ENCODE data around the gene LGALS12.

Gene LGALS12

GRCh38 chr11:63505857-63506528, at the start of gene LGALS12:
LGALS12 (plus strand) TSS chr11:63506084; CDS start chr11:63506459, 375 bp downstream.
- DNase-seq = peak; percentile 84

DNA sequence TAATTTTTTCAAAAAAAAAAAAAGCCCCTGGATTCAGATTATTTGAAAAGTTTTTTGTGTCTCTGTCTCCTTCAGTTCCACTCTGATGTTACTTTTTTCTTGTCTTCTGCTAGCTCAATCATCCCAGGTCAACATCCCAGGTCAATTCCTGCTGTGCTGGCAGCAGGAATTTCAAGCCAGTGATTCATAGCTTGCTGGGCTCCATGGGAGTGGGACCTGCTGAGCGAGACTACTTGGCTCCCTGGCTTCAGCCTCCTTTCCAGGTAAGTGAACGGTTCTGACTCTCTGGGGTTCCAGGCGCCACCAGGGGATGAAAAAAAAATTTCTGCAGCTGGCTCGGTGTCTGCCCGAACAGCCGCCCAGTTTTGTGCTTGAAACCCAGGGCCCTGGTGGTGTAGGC, 46.3 kb upstream of the LGALS12 start:
- DNase-seq = peak; percentile 90

- no peak for DNase-seq
These were observed 43.7 kb upstream of the LGALS12 start for GRCh38 chr11:63462137-63462536.

GRCh38 chr11:63470311-63470710, 35.6 kb upstream of the LGALS12 start:
- no peak for DNase-seq

- no peak for DNase-seq
These were observed 33.5 kb upstream of the LGALS12 start for GRCh38 chr11:63472372-63472771.

- no peak for DNase-seq
These were observed 29.3 kb upstream of the LGALS12 start for GRCh38 chr11:63476618-63477017.

DNA sequence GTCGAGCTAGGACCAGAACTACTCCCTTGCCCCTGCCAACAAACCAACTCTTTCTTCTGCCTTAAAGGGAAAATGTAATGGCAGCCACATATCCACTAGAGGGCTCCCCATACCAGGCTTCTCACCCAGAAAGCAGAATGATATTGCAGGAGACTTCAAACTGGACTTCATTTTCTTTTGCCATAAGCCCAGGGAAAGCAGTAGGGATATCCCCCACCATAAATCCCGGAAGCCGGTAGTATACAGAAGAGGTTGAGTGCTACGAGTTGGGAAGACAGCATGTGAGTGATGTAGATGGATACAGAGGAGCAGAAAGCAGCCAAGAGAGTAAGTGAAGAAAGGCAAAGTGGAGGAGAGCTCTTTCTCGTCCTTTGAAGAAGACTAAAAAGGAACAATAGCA, 27.0 kb upstream of the LGALS12 start:
- peak; percentile 79 for DNase-seq

DNA sequence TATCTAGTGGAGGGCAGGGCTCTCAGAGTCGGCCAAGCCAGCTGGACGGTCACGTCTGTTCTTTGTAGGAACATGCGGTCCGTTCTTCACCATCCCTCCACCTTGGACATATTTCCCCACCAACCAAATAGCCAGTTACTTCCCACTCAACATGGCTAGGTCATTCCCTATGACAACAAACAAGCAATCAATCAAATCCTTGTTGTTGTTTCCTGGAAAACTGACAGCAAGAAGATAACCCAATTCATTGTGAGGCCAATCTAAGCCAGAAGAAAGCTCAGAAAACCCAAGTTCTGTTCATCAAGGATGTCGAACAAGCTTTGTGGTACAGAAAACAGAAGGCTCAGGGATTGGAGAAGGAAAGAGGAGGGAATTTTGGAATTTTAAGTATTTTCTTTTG, 25.8 kb upstream of the LGALS12 start:
- DNase-seq = no peak

GRCh38 chr11:63485777-63486176, 20.1 kb upstream of the LGALS12 start:
- DNase-seq = no peak

DNA sequence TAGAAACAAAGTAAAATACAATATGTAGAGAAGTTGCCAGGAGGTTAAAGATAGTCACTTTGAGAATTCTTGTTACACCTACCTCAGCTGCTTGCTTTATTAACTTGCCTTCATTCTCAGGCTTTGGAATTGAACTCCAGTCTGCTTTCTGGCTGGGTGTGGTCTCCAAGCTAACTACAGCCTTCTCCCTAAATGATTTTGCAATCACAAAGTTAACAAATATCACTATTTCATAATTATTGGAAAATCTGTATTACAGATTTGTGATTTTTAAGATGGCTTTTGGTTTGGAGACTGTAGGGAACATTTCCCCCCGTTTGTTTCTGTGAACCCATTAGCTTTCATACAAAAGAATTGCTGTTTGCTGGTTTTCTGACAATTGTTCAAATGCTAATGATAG, 17.1 kb upstream of the LGALS12 start:
- DNase-seq = no peak

DNA sequence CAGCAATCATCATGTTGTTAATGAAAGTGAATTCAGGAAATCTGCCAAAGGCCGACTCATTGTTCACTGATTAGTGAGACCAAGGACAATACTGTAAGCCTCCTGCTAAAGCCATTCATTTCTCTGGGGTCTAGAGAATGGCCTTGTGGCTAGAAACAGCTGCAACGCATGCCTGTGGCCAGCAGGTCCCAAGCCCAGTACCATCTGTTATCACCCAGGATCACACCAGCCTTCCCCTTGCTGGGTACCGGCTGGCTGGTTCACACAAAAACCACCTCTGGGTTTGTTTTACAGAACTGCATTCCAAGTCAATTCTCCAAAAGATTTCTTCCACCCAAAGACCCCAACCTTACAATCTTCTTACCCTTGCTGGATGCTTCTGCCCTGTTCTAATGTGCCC, 16.0 kb upstream of the LGALS12 start:
- peak; percentile 74 for DNase-seq

DNA sequence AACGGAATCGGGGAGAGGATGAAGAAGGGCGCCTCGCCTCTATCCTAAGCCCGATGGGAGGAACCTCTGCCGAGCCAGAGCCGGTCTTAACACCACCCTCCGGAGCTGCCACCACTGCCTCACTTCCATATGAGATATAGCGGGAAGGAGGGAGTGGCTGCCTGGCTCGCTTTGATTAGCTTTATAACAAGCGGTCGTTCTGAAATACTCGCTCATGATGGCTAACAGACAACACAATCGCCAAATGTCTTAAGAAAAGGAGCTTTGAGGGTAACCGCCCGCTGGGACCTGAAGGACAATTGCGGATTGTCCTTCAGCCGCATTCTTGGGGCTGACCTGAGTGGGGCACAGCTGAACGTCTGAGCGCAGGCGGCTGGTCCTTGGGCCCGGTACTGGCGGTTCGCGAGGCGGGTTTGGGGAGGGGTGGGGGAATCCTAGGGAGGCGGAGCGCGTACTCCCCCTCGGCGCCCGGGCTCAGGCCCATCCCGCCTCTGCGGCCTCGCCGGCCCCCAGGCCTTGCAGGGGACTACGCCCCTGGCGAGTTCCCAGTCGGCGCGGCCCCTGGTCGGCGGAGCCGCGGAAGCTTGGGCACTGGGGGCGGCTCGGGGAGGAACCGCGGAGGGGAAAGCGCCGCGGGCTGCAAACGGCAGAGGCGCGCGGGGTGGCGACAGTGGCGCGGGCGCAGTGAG, 15.2 kb upstream of the LGALS12 start, which contains the start of gene PLAAT5:
Gene PLAAT5, minus strand, starts transcription at position 617 of the 689 bp plus-strand sequence. Its CDS starts 133 bp downstream, at position 484.
- peak; percentile 76 for DNase-seq

- no peak for DNase-seq
These were observed 14.7 kb upstream of the LGALS12 start for GRCh38 chr11:63491240-63491587.

- DNase-seq = no peak
These were observed 14.1 kb upstream of the LGALS12 start for GRCh38 chr11:63491636-63492372.

DNA sequence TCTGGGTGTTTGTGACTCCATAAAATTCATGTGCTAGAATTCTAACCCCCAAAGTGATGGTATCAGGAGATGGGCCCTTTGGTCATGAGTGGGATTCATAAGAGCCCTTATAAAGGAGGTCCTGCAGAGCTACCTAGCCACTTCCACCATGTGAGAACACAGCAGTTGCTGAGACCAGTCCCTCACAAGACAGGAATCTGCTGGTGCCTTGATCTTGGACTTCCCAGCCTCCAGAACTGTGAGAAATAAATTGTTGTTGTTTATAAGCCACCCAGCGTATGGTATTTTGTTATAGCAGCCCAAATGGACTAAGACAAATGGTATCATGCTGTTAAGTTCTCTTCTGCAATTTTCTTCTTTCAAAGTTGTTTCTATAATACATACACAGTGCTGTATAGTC, 13.4 kb upstream of the LGALS12 start:
- no peak for DNase-seq

DNA sequence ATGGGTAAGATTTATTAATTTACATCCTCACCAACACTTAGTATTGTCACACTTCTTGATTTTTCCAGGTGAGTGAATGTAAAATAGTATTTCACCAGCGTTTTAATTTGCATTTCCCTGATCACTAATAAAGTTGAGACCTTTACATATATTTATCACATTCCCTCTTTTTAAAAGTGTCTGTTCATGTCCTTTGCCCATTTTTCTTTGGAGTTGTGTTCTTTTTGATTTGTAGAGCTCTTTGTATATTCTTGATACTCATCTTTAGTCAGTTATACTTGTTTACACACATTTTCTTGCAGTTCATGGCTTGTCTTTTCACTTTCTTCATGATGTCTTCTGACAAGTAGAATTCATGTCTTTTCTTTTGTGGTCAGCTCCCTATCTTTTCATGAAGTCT, 12.8 kb upstream of the LGALS12 start:
- DNase-seq = no peak

GRCh38 chr11:63494975-63495374, 10.9 kb upstream of the LGALS12 start:
- peak; percentile 30 for DNase-seq

DNA sequence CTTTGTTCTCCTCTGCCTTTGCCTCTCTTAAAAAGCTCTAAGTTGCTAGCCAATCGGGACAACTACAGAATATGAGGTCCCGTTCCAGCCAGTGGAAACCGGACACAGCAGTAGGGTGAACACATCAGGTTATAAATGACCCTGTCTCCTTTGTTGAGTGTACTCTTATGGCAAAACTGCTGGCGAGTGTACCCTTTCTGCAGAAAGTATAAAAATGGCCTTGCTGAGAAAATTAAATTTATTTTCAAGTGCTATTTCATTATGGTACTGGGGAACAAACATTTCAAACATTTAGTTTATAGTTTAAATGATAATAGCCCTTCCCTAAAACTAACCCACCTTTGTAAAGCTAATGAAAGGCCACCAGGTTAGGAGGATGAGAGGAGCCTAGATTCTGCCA, 6.0 kb upstream of the LGALS12 start:
- DNase-seq = peak; percentile 22

DNA sequence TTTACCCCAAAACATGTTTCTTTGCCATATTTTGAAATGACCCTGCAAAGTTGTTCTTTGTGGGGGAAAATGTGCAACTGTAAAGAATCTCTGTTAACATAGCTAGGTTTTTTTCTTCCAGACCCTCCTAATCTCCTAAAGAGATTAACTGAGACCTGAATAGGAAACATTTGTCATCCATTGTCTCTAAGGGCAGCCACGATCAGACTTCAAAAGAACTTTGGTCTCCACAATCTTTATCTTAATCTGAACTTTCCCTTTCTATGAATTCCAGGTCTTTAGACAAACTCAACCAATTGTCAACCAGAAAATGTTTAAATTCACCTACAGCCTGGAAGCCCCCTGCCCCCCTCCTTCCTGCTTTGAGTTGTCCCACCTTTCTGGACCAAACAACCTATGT, 4.6 kb upstream of the LGALS12 start:
- DNase-seq = no peak

- DNase-seq = peak; percentile 58
These were observed 3.5 kb upstream of the LGALS12 start for GRCh38 chr11:63502252-63502820.

DNA sequence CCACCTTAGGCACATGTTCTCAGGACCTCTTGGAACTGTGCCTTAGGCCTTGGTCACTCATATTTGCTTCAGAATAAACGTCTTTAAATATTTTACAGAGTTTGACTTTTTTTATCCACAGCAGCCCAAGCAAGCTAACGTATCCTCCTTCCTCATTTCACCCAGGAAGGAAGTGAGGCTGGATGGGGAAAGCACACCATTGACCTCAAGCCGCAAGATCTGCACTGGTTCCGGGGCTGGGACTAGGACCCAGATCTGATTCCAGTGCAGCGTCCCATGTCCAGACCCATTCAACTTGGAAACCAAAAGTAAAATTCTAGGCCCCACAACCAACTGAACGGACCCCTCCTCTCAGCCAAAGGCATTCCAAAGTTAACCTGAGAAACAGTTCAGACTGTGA, 2.4 kb upstream of the LGALS12 start:
- DNase-seq = peak; percentile 3

- peak; percentile 16 for DNase-seq
These were observed 1.8 kb upstream of the LGALS12 start for GRCh38 chr11:63504054-63504453.

- DNase-seq = no peak
These were observed 824 bp upstream of the LGALS12 start for GRCh38 chr11:63504933-63505586.
